GM19239 (cell line): ENCODE results near the gene RASSF4.
A peak's percentile ranks its signal among the peaks of the same experiment; 100 is the strongest.

Source experiments
- DNase-seq: peaks from one replicate; pipeline ENCODE4 v3.0.0; 2011; ENCODE audit warnings: low spot score; ENCODE audit not compliant: insufficient read length
- FAIRE-seq: peaks from 2 replicates; lab custom pipeline; 2011; peaks lifted over from hg19 to GRCh38; lab: Jason Lieb, UNC

RASSF4 gene

GRCh38 chr10:44972874-44973306 lies 13.3 kb downstream of the RASSF4 start:
- FAIRE-seq (no peak), DNase-seq (no peak)

DNA sequence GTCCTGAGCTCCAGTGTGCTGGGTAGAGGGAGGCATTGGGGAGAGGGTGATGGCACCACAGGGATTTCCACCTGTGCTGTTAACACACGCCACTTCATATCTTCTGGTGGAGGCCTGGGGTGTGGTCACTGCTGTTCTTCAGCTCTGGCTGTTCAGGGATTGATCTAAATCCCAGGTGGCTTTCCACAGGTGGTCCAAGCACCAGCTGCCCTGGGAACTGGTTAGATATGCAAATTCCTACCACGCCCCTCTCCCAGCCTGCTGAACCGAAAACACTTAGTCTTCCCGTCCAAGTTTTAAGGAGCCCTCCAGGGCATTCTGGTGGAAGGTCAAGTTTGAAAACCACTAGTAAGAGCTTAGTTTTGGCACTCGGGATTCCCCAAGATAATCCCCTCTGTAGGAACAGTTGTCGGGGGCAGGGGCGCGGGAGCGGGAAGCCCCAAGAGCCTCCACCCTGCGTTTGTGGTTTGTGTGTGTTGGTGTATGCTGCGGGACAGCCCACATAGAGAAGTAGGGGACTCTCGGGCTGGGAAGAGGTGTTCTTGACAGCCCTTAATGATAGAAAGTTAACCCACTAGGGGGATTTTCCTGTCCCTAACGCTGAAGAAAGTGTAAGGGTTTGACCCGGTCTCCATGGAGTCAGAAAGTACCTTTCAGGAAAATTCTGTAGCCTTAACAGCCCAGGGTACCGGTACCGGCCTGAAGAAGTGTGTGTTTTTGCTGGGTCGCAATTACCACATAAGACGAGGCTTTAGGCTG lies 13.9 kb downstream of the RASSF4 start:
- no peak for DNase-seq
- peak; percentile 67 for FAIRE-seq

DNA sequence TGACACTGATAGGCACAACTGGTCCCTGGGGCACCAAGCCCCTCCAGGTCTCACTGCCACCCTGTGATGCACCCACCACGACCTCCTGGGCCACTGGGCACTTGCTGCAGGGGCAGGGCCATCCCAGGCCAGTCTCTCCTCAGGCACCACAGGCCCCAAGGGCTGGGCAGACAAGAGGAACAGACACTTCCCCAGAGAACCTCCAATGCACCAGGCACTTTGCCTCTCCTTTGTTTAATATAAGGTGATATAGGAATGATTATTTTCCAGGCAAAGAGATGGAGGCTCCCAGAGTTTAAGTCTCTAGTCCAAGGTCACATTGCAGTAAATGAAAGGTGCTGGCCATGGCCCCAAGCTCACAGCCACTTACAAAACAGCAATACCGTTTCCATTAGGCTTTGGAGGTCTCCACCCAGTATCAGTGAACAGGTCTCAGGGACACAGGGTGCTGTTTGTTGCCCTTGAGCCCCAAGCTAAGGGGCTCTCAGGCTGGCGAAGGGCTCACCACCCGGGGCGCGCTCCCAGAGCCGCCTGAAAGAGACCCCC lies 14.6 kb downstream of the RASSF4 start:
- peak; percentile 31 for FAIRE-seq
- DNase-seq = no peak

DNA sequence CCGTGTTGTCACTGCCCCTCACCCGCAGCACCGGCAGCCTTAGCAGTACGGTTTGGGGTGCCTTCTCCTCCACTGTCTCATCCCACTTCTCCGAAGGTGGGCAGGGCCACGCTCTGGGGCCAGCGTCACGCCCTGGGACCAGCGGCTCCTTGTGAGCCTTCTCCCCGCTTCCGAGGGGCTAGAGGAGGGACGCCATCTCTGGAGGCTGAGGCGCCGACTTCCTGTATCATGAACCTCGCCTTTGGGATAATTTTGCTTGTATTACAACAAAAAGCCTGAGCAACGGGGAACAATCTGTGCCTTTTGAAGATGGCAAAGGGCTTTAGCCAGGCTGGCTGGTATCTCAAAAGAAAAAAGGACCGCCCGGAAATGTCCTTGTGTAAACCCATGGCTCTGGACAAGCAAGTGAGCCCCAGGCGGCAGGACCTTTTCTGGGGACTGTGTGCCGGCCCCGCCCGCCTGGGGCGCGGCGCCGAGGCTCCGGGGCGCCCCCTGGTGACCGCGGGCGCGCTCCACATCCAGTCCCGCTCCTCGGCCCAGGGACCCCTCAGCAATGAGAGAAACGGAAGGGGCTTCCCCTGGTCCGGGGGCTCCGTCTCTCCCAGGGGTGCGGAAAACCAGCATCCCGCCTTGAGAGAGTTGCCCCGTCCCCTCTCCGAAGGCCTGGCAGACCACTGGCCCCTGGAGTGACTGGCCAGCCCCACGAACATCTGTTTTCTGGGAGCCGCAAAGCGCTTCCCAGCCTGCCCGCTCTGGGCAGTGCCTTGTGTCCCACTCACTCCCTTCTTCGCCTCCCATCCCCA lies 15.2 kb downstream of the RASSF4 start:
- DNase-seq (peak; percentile 73), FAIRE-seq (peak; percentile 76)

- no peak for FAIRE-seq
- no peak for DNase-seq
Observed at GRCh38 chr10:44975431-44976331, 16.1 kb downstream of the RASSF4 start.

GRCh38 chr10:44976352-44977198 lies 17.0 kb downstream of the RASSF4 start:
- DNase-seq = no peak

DNA sequence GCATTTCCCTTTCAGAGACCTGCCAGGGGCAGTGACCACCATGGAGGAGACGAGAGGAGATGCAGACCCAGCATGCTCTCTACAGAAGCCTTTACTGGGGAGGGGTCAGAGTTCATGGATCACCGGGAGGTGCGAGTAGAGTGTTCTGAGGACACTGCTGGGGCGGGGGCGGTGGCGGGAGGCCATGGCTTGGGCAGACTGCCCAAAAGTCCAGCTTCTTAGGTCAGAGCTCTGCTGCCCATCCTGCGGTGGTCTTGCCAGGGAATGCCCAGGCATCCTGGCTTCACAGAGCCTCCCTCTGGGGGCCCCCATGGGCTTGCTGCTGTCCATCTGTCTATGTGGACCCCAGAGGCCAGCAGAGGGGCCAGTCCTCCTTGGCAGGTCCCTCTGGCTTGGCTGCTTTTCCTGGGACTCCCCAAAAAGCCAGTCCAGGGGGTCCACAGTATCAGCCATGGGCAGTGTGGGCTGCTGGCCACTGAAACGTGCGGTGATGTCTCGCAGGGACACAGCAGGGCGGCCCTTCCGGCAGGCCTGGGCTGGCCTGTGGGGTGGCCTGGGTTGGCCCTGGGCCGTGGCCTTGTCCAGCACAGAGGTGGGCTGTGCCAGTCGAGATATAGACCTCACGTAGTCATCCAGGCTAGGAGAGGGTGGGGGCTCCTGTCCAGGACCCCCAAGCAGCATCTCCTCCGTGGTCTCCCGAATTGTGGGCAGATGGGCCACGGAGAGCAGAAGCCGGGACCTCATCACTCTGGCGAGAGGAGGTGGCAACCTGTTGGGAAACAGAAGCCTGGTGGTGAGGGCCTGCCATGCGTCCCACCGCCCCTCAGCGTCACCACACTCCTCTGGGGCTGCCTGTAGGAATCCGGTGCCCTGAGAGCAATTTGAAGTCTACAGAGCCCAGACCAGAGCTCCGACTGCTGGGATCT lies 17.9 kb downstream of the RASSF4 start:
- DNase-seq (no peak), FAIRE-seq (no peak)

More at GRCh38 chr10:44976352-44977198, 17.0 kb downstream of the RASSF4 start:
- no peak for FAIRE-seq

GRCh38 chr10:44978213-44978569 lies 18.6 kb downstream of the RASSF4 start:
- DNase-seq (no peak), FAIRE-seq (no peak)

DNA sequence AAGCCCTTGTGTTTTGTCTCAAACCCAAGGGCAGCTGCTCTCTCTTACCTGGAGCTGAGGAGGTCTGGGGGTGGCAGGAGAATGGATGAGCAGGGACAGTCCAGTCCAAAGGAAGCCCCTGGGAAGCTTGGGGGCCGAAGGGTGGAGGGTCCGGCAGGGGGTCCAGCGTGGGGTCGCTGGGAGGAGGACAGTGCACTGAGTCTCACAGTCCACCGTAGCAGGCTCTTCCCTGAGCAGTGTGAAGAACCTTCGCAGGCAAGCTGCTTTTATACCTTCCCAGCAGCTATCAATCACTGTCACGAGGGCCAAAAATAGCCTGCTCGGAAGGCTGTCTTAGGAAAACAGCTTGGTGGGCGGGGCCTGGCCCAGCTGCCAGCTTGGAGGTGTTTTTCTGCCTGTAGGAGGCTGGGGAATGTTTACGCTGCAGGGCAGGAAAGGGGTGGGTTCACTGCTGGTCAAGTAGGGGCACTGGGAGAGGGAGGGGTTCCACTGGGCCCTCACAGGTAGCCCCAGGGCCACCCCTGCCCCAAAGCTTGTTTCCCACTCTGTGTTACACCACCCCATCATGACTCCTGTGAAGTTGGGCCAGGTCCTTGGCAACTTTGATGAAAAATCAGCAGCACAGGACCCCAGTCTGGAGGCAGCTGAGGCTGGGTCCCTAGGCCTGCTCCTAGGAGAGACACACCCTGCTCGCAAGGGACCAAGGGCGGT lies 19.1 kb downstream of the RASSF4 start, which contains the start of gene DEPP1:
Gene DEPP1, minus strand, starts transcription at position 240 of the 711 bp plus-strand sequence. CDS start 779 bp downstream, outside the sequence.
- peak; percentile 80 for FAIRE-seq
- no peak for DNase-seq

DNA sequence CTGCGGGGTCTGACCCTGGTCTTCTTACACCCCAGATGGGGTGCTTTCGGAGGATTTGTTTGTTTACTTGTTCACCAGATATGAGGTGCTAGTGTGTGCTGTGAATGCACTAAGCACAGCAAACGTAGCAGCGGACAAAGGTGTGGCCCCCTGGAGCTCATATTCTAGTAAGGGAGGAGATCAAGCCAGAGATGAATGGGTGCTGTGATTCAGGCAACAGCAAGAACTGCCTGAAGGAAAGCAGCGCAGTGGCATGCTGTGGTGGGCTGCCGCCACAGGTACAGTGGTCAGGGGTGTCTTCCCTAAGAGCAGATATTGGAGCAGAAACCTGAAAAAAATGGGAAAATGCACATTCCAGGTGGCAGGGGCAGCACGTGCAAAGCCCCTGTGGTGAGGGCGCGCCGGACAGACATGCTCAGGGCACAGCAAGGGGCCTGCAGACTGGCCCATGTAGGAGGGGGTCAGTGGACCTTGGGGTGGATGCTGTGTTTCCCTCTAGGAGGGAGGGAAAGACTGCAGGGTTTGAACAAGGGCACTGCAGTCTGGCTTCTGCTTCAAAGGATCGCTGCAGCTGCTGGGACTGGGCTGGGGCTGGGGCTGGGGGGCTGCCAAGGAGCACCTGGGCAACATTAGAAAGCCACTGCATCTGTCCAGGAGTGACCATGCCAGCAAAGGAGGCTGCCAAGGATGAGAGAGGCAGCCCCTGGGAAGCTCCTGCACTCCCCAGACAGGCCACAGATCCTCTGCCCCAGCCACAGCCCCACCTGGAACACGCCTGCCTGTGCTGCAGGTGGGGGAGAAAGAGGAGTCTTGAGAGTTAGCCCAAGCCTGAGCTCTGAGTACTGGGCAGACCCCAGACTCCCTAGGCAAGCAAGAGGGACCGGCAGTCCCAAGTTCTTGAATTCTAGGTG lies 19.9 kb downstream of the RASSF4 start:
- FAIRE-seq = no peak
- DNase-seq = no peak

GRCh38 chr10:44980309-44981171 lies 20.9 kb downstream of the RASSF4 start:
- DNase-seq (no peak), FAIRE-seq (peak; percentile 4)

- peak; percentile 75 for FAIRE-seq
Observed at GRCh38 chr10:44981172-44982113, 21.8 kb downstream of the RASSF4 start.

GRCh38 chr10:44982114-44982460 lies 22.5 kb downstream of the RASSF4 start:
- FAIRE-seq = no peak

More at GRCh38 chr10:44981172-44982113, 21.8 kb downstream of the RASSF4 start:
- no peak for DNase-seq

DNA sequence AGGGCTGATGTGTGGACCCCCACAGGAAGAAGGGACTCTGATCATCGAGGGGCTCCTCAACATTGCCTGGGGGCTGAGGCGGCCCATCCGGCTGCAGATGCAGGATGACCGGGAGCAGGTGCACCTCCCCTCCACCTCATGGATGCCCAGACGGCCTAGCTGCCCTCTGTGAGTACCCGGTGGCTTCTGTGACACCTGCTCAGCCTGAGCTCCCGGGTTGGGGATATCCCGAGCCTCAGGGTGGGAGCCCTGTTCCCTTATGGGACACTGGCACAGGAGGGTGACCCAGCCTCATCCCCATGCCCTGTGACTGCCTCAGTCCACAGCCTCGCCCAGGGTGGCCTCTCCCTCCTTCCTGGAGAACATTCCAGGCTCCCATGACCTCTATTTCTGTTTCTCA lies 22.9 kb downstream of the RASSF4 start:
- FAIRE-seq = no peak
- DNase-seq = no peak

More at GRCh38 chr10:44982114-44982460, 22.5 kb downstream of the RASSF4 start:
- no peak for DNase-seq
